HG03457 (cell line): ENCODE results near the gene FAM83G.
A peak's percentile ranks its signal among the peaks of the same experiment; 100 is the strongest.
"Not testable (repeated sequence)": the region's sequence is repeated elsewhere in the genome, so short reads cannot be mapped to it uniquely, and the experiment has no call there.

ENCODE experiments used
- ATAC-seq: cut with Tn5 transposase; IDR thresholded peaks from one replicate; pipeline ENCODE4 v1.9.1; 2021; ENCODE audit warnings: moderate number of reproducible peaks; ENCODE audit not compliant: unreplicated experiment

FAM83G gene, protein sequence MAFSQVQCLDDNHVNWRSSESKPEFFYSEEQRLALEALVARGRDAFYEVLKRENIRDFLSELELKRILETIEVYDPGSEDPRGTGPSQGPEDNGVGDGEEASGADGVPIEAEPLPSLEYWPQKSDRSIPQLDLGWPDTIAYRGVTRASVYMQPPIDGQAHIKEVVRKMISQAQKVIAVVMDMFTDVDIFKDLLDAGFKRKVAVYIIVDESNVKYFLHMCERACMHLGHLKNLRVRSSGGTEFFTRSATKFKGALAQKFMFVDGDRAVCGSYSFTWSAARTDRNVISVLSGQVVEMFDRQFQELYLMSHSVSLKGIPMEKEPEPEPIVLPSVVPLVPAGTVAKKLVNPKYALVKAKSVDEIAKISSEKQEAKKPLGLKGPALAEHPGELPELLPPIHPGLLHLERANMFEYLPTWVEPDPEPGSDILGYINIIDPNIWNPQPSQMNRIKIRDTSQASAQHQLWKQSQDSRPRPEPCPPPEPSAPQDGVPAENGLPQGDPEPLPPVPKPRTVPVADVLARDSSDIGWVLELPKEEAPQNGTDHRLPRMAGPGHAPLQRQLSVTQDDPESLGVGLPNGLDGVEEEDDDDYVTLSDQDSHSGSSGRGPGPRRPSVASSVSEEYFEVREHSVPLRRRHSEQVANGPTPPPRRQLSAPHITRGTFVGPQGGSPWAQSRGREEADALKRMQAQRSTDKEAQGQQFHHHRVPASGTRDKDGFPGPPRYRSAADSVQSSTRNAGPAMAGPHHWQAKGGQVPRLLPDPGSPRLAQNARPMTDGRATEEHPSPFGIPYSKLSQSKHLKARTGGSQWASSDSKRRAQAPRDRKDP

GRCh38 chr17:19004421-19005136 is at the start of gene FAM83G:
Gene FAM83G (minus strand): TSS chr17:19004764. CDS start chr17:19004041, 723 bp downstream.
- peak; percentile 56 for ATAC-seq

DNA sequence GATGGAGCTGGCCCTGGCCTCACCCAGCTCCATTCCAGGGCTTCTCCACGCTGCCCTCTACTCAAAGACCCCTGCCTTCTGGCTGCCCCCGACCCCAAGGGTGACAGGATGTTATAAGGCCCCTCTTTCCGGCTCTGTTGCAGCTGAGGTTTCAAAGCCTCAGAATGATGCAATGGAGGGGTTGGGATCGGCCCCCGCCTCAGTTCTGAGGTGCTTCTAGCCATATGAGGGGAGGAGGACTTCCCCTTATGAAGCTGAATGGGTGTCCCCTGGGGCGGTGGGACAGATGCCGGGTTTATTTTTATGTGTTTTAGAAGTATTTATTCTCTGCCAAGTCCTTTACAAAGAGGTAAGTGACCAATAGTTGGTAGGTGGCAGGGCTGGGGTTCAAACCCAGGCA is 44.3 kb upstream of the FAM83G start:
- not testable (repeated sequence) for ATAC-seq

DNA sequence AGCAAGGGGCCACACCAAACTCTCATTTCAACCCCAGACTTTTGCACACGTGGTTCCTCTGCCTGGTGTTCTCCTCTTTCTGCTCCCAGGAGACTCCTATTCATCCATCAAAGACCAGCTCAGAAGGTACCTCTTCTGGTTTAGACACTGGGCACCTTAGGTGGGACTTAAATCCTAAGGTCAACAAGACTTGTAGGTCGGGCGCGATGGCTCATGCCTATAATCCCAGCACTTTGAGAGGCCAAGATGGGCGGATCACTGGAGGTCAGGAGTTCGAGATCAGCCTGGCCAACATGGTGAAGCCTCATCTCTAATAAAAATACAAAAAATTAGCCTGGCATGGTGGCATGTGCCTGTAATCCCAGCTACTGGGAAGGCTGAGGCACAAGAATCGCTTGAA is 42.9 kb upstream of the FAM83G start:
- not testable (repeated sequence) for ATAC-seq

DNA sequence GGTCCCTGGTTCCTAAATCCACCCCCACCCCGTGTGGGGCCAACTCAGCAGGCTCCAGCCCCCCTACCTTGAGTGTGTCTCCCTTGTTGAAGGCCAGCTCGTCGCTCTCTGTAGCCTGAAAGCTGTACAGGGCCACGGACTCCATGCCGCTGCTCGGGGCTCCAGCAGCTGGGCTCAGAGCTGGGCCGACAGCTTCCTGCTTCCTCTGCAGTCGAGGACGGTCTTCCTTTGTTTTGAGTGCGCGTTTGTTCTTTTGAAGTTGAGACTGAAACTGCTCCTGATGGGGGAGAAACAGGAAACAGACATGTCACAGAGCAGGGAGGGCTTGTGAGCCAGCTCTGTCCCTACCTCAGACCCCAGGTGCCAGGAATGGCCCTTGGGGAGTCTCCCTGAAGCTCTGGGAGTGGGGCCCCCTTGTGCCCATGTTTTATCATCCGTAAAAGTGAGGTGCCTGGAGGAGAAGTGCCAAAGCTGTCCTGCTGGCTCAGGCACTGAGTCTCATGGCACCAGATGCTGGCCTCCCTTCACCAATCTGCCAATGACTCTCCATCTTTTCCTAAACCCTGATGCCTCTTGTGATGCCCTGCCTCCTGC is 42.3 kb upstream of the FAM83G start, which contains the start of gene GRAP:
Gene GRAP (minus strand): TSS at position 176 of the 594 bp plus-strand sequence. CDS start 31 bp downstream, at position 145.
- ATAC-seq = not testable (repeated sequence)

DNA sequence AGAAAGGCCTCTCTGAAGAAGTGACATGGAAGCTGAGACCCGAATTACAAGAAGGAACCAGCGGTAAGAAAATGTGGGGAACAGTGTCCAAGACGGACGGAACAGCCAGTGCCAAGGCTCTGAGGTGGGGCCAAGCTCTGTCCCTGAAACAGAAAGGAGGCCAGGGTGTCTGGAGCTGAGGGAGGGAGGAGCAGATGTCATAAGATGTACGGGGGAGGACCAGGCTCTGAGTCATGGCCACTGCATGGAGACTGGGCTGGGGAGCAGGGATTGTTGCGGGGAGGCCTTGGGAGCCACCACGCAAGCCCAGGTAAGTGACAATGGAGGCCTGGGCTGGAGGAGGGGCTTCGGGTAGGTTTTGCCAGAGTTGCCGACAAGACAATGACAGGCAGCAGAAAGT is 40.1 kb upstream of the FAM83G start:
- not testable (repeated sequence) for ATAC-seq

DNA sequence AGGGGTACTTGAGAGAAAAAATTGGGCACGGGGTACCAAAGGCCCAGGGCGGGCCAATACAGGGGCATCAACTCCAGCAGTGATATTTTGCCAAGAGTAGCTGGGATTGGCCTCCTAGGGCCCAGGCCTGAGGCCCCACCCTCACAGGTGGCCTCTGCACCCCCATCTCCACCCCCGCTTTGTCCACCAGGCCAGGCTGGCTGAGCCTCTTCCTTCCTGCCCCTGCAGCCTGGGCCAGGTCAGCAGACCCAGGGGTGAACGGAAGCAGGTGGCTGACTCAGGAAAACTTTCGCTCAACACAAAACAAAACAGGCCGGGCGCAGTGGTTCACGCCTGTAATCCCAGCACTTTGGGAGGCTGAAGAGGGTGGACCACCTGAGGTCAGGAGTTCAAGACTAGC is 38.5 kb upstream of the FAM83G start:
- not testable (repeated sequence) for ATAC-seq

DNA sequence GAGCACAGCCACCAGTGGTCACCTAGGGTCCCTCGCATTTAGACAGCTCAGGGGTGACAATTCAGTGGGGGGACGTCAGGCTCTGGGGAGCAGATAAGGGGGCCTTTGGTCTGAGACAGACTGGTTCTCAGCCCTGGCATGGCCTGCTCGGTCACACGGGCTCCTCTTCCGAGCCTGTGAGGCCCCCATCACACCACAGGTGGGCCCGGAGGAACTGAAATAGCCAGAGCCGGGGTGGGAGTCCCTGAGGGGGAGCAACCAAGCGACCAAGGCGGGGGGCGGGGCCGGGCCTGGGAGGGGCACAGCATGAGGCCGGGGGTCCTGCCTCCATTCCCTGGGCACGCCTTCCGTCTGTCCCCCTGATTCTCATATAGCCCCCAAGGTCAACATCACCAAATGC is 37.8 kb upstream of the FAM83G start:
- ATAC-seq = not testable (repeated sequence)

- ATAC-seq = not testable (repeated sequence)
Observed at GRCh38 chr17:19041871-19042270, 37.3 kb upstream of the FAM83G start.

DNA sequence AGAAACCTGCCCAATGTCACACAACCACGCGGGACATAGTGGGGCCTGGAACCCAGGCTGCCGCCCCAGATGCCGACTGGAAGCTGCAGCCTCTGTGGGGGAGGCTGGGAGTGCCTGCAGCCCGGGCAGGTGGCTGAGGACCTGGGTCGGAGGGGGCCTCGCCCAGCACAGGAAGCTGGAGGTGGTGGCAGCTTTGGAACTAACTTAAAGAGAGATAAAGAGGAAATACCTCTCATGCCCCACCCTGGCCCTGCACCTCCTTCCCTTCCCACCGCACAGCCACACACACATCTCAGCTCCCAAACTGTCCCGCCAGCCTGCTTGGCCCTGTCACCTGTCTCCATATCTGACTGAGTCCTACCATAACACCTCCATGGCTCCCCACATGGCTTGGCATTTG is 35.8 kb upstream of the FAM83G start:
- not testable (repeated sequence) for ATAC-seq

- ATAC-seq = not testable (repeated sequence)
Observed at GRCh38 chr17:19038730-19039129, 34.2 kb upstream of the FAM83G start.

DNA sequence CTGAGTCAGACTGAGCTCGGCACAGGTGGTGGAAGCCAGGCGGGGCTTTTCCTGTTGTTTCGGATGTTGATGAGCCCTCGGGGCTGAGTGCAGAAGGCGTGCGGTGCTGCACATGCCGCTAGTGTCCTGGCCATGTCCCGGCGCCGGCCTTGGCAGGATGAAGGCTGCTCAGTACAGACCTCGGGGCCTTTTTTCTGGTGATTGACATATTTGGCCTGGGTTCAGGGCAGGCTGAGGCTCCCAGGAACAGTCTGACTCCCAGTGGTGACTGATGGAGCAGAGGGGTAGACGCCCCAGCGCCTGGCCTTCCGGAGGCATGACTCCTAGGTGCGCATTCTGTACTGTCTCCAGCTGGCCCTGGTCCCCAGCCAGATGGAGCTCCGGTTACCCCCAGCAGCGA is 33.4 kb upstream of the FAM83G start:
- not testable (repeated sequence) for ATAC-seq

GRCh38 chr17:19037547-19037946 is 33.0 kb upstream of the FAM83G start:
- not testable (repeated sequence) for ATAC-seq

DNA sequence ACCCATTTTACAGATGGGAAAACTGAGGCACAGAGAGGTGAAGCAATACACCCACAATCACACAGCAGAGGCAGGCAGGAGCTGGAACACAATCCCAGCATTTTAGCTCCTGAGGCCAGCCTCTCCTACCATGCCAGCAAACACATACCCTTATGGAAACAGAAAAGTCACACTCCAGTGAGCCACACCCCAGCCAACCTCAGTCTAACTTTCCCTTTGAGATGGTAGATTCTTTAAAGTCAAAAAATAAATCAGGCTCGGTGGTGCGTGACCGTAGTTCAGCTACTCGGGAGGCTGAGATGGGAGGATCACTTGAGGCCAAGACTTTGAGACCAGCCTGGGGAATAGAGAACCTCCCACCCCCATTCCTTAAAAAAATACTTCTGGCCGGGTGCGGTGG is 31.6 kb upstream of the FAM83G start:
- ATAC-seq = not testable (repeated sequence)

DNA sequence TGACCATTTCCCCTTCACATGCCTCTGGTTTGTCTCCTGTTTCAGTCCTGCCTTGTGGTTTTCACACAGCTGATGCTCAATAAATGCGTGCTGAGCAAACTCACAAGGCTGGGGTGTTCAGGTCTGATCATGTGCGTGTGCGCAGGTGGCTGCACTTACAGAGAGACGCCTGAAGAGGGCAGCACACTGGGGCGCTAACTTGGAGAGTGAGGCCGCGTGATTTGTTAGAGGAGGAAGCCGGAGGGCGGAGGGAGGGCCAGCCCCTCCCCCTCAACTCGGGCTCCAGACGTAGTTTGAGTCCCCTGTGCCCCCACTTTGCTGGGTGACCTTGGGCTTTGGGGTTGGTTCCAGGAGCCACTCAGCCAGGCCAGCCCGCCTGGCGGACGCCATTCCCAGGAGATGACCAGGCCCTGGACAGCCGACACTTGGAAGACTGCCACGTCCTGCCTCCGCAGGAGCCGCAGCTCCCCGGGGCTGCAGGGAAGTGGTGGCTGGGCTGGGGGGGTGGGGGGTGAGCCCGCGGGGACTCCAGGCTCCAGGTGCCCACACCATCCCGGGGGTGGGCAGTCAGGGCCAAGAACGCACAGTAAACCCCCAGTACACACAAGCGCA is 27.9 kb upstream of the FAM83G start:
- not testable (repeated sequence) for ATAC-seq

GRCh38 chr17:19031729-19032128 is 27.2 kb upstream of the FAM83G start:
- not testable (repeated sequence) for ATAC-seq

DNA sequence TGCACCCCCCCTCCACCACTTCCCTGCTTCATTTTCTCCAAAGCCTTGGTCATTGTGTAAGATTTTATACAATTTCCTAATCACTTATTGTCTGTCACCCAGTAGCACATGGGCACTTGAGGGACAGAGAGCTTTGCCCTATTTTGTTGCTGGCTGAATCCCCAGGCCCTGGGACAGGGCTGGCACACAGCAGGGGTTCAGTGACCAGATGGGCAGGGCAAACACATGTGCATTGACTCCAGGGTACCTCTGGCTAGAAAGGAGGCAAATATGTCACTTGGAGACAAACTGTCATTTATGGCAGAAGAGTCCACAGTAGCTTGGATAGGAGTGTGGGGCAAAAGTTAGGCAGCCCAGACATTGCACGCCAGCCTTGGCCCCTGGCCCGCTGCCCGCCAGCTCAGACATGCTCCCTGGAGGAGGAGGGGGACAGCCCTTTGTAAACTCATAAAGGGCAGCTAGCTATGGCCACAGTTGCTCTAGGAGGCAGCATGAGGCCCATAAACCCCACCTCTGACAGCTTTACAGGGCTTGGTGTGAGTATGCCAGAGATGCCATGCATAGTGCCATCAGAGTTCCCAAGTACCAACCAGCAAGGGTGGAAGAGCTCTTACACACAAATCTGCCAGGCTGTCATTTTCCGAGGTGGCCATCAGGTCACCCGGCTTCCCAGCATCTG is 26.3 kb upstream of the FAM83G start:
- not testable (repeated sequence) for ATAC-seq

- not testable (repeated sequence) for ATAC-seq
Observed at GRCh38 chr17:19029740-19030139, 25.2 kb upstream of the FAM83G start.

- not testable (repeated sequence) for ATAC-seq
Observed at GRCh38 chr17:19028671-19029070, 24.1 kb upstream of the FAM83G start.
